H1 (cell line): ENCODE results near the gene TTC13. TPM values are rescaled to one million over a fixed set of nuclear protein-coding genes. Genes with fewer than 3 reads are reported as not detected.

Experiments
- CTCF ChIA-PET: fragments of 300-600 bp; sonication (Branson Sonifier 250); formaldehyde crosslinking; loops from one replicate; lab custom pipeline; 2021; ENCODE audit not compliant: partially characterized antibody; lab: Charles Lee
- POLR2A ChIA-PET: fragments of 300-600 bp; sonication (Branson Sonifier 250); formaldehyde crosslinking; loops from one replicate; lab custom pipeline; 2021; ENCODE audit warnings: inconsistent platforms; ENCODE audit not compliant: partially characterized antibody; lab: Charles Lee
- DNase-seq, 2 experiments: peaks; one replicate each; pipeline versions ENCODE4 v3.0.0 to v3.0.0-alpha.2; 2010 to 2022; ENCODE audit warnings: low spot score in 2 of 2, low read depth in 1 of 2, mixed read lengths in 1 of 2
- FAIRE-seq: peaks from 2 replicates; lab custom pipeline; 2011; peaks lifted over from hg19 to GRCh38; lab: Jason Lieb, UNC
- H2AFZ ChIP-seq: 2 replicates; pipeline ENCODE4 v1.8.1; 2012; ENCODE audit warnings: low read length, inconsistent platforms
- H2AK5ac ChIP-seq: 2 replicates; pipeline ENCODE4 v1.6.1; 2013; ENCODE audit warnings: low read depth, low read length
- H2BK120ac ChIP-seq: replicated peaks from 2 replicates; pipeline ENCODE3; 2013; ENCODE audit warnings: low read depth, low read length, inconsistent platforms
- H2BK12ac ChIP-seq: 2 replicates; pipeline ENCODE4 v1.6.1; 2013; ENCODE audit warnings: low read depth, low read length
- H2BK15ac ChIP-seq: 2 replicates; pipeline ENCODE4 v1.6.1; 2013; ENCODE audit warnings: low read length
- H2BK20ac ChIP-seq: 2 replicates; pipeline ENCODE4 v1.6.1; 2013; ENCODE audit warnings: low read length
- H2BK5ac ChIP-seq: 2 replicates; pipeline ENCODE4 v1.6.1; 2013; ENCODE audit warnings: low read depth, low read length
- H3K14ac ChIP-seq: 2 replicates; pipeline ENCODE4 v1.6.1; 2013; ENCODE audit warnings: inconsistent platforms; ENCODE audit not compliant: insufficient read length
- H3K18ac ChIP-seq: 2 replicates; pipeline ENCODE4 v1.6.1; 2013; ENCODE audit warnings: low read length; ENCODE audit errors: extremely low read depth
- H3K23ac ChIP-seq: 2 replicates; pipeline ENCODE4 v1.6.1; 2013; ENCODE audit warnings: inconsistent platforms; ENCODE audit not compliant: insufficient read length
- H3K23me2 ChIP-seq: 2 replicates; pipeline ENCODE4 v1.6.1; 2013; ENCODE audit warnings: low read depth, low read length
- H3K27ac ChIP-seq: 2 replicates; pipeline ENCODE4 v1.6.1; 2011; ENCODE audit warnings: low read depth, low read length, inconsistent platforms
- H3K27me3 ChIP-seq, 4 experiments: replicated peaks in 1 of 4; 1 replicate in 1 of 4; 2 replicates in 3 of 4; pipeline versions ENCODE4 v1.6.1 to v1.8.1; 2011 to 2013; ENCODE audit warnings: low read length in 3 of 4, mild to moderate bottlenecking in 3 of 4, inconsistent platforms in 2 of 4, mixed read lengths in 2 of 4, moderate library complexity in 1 of 4; ENCODE audit not compliant: control insufficient read depth in 3 of 4, insufficient read depth in 3 of 4; ENCODE audit errors: extremely low read depth in 1 of 4
- H3K36me3 ChIP-seq, 4 experiments: 2 replicates each; pipeline versions ENCODE4 v1.6.1 to v1.8.1; 2011 to 2013; ENCODE audit warnings: mild to moderate bottlenecking in 4 of 4, low read length in 3 of 4, moderate library complexity in 2 of 4, control low read depth in 1 of 4, inconsistent platforms in 1 of 4; ENCODE audit not compliant: insufficient read depth in 4 of 4, control insufficient read depth in 2 of 4
- H3K4ac ChIP-seq: replicated peaks from 2 replicates; pipeline ENCODE3; 2013; ENCODE audit warnings: low read length, low read depth, mixed read lengths, inconsistent platforms; ENCODE audit not compliant: insufficient read length
- H3K4me1 ChIP-seq, 4 experiments: replicated peaks in 1 of 4; 1 replicate in 1 of 4; 2 replicates in 3 of 4; pipeline versions ENCODE4 v1.6.1 to v1.8.1; 2011 to 2013; ENCODE audit warnings: low read length in 3 of 4, inconsistent platforms in 2 of 4, mixed read lengths in 1 of 4; ENCODE audit not compliant: insufficient read depth in 4 of 4, control insufficient read depth in 3 of 4
- H3K4me2 ChIP-seq, 2 experiments: 2 replicates each; pipeline versions ENCODE4 v1.6.1 to v1.8.1; 2011 to 2013; ENCODE audit warnings: low read depth in 2 of 2, low read length in 2 of 2, control low read depth in 1 of 2, inconsistent platforms in 1 of 2, mild to moderate bottlenecking in 1 of 2; ENCODE audit not compliant: insufficient read depth in 1 of 2
- H3K4me3 ChIP-seq, 4 experiments: fragments of 200-600, 300-600 bp in 1 of 4; sonication (generic), shearing (Covaris generic), sonication (Bioruptor Twin) in 1 of 4; 2 replicates each; pipeline versions ENCODE4 v1.5.1 to v1.8.1; 2011 to 2016; ENCODE audit warnings: low read length in 4 of 4, low read depth in 3 of 4, control low read depth in 2 of 4, inconsistent platforms in 2 of 4, mild to moderate bottlenecking in 2 of 4, mixed read lengths in 1 of 4, moderate library complexity in 1 of 4; ENCODE audit not compliant: insufficient read depth in 2 of 4; ENCODE audit errors: extremely low read depth in 1 of 4
- H3K56ac ChIP-seq: replicated peaks from 2 replicates; pipeline ENCODE3; 2013; ENCODE audit warnings: low read depth, mild to moderate bottlenecking, mixed read lengths, low read length, inconsistent platforms; ENCODE audit not compliant: insufficient read length
- H3K79me1 ChIP-seq: 2 replicates; pipeline ENCODE4 v1.6.1; 2013; ENCODE audit warnings: low read depth, low read length, control low read depth
- H3K79me2 ChIP-seq, 2 experiments: 2 replicates each; pipeline versions ENCODE4 v1.6.1 to v1.8.1; 2012 to 2013; ENCODE audit warnings: low read length in 2 of 2, mild to moderate bottlenecking in 2 of 2, inconsistent platforms in 1 of 2; ENCODE audit not compliant: insufficient read depth in 2 of 2, control insufficient read depth in 1 of 2
- H3K9ac ChIP-seq, 4 experiments: replicated peaks in 1 of 4; 1 replicate in 1 of 4; 2 replicates in 3 of 4; pipeline versions ENCODE4 v1.6.1 to v1.8.1; 2011 to 2013; ENCODE audit warnings: low read depth in 3 of 4, low read length in 3 of 4, control low read depth in 2 of 4, mild to moderate bottlenecking in 2 of 4, moderate library complexity in 2 of 4, inconsistent platforms in 1 of 4; ENCODE audit errors: extremely low read depth in 1 of 4
- H3K9me3 ChIP-seq, 2 experiments: 2 replicates each; pipeline versions ENCODE4 v1.6.1 to v1.8.1; 2012 to 2013; ENCODE audit warnings: mild to moderate bottlenecking in 2 of 2, moderate library complexity in 2 of 2, control low read depth in 1 of 2, inconsistent platforms in 1 of 2, low read depth in 1 of 2, low read length in 1 of 2, mixed read lengths in 1 of 2; ENCODE audit not compliant: insufficient read depth in 2 of 2
- H4K20me1 ChIP-seq, 2 experiments: replicated peaks in 1 of 2; 2 replicates each; pipeline versions ENCODE3 to v1.8.1; 2011 to 2013; ENCODE audit warnings: inconsistent platforms in 2 of 2, low read length in 2 of 2, mild to moderate bottlenecking in 1 of 2; ENCODE audit not compliant: insufficient read depth in 2 of 2, control insufficient read depth in 1 of 2
- H4K5ac ChIP-seq: 2 replicates; pipeline ENCODE4 v1.6.1; 2013; ENCODE audit warnings: low read length, low read depth, mixed read lengths, inconsistent platforms; ENCODE audit not compliant: insufficient read length
- H4K8ac ChIP-seq: 2 replicates; pipeline ENCODE4 v1.8.0; 2013; ENCODE audit warnings: mild to moderate bottlenecking, moderate library complexity, low read length, inconsistent platforms; ENCODE audit not compliant: insufficient read depth; ENCODE audit errors: extremely low read depth
- H4K91ac ChIP-seq: replicated peaks from 2 replicates; pipeline ENCODE3; 2013; ENCODE audit warnings: low read length, mixed read lengths, inconsistent platforms; ENCODE audit not compliant: insufficient read length
- CHD2 ChIP-seq: IDR thresholded peaks from 2 replicates; pipeline ENCODE4 v1.6.1; 2012; ENCODE audit warnings: low read length, improper control_type of control experiment
- EP300 ChIP-seq, 2 experiments: IDR thresholded peaks; 1 replicate in 1 of 2; 2 replicates in 1 of 2; pipeline ENCODE4 v1.6.1; 2011 to 2012; ENCODE audit warnings: low read depth in 2 of 2, low read length in 2 of 2, mild to moderate bottlenecking in 2 of 2, borderline replicate concordance in 1 of 2, inconsistent platforms in 1 of 2, moderate library complexity in 1 of 2
- GABPA ChIP-seq: IDR thresholded peaks from 2 replicates; pipeline ENCODE4 v1.6.1; 2011; ENCODE audit warnings: mild to moderate bottlenecking, low read length, moderate library complexity, borderline replicate concordance; ENCODE audit not compliant: insufficient read depth
- KDM1A ChIP-seq: fragments of 200-600, 300-600 bp; sonication (generic); IDR thresholded peaks from 2 replicates; pipeline ENCODE4 v1.7.1; 2016; ENCODE audit warnings: mild to moderate bottlenecking, low read length, borderline replicate concordance
- KDM5A ChIP-seq: fragments of 200-600 bp; IDR thresholded peaks from 2 replicates; pipeline ENCODE4 v1.7.1; 2012; ENCODE audit warnings: mild to moderate bottlenecking, low read length, inconsistent platforms, mixed read lengths
- MAFK ChIP-seq: IDR thresholded peaks from 2 replicates; pipeline ENCODE4 v1.6.1; 2012; ENCODE audit warnings: low read depth, mild to moderate bottlenecking, improper control_type of control experiment, low read length
- MAX ChIP-seq: IDR thresholded peaks from 2 replicates; pipeline ENCODE4 v1.6.1; 2012; ENCODE audit warnings: inconsistent platforms
- RBBP5 ChIP-seq: IDR thresholded peaks from 2 replicates; pipeline ENCODE4 v1.7.1; 2012; ENCODE audit warnings: low read depth, mild to moderate bottlenecking, inconsistent platforms, low read length, moderate library complexity, borderline replicate concordance
- SP2 ChIP-seq: IDR thresholded peaks from 2 replicates; pipeline ENCODE4 v1.6.1; 2012; ENCODE audit warnings: mild to moderate bottlenecking, low read length, inconsistent platforms
- TAF1 ChIP-seq: IDR thresholded peaks from 2 replicates; pipeline ENCODE4 v1.6.1; 2011; ENCODE audit warnings: mild to moderate bottlenecking, low read depth, low read length
- USF2 ChIP-seq: IDR thresholded peaks from 2 replicates; pipeline ENCODE4 v1.6.1; 2011; ENCODE audit warnings: low read length, improper control_type of control experiment
- ZNF274 ChIP-seq: IDR thresholded peaks from 2 replicates; pipeline ENCODE4 v1.7.0; 2012; ENCODE audit warnings: low read length, borderline replicate concordance; ENCODE audit errors: extremely low read depth
- WGBS, 2 experiments: shearing (Covaris generic) in 1 of 2; methylation state at CpG; one replicate each; pipeline versions ENCODE4 v1.1.6 to v1.1.7; 2013 to 2015; ENCODE audit warnings: low lambda C conversion rate in 2 of 2, mixed read lengths in 2 of 2, inconsistent platforms in 1 of 2, low coverage in 1 of 2, missing lambda C conversion rate in 1 of 2; ENCODE audit not compliant: insufficient replicate concordance in 2 of 2, insufficient coverage in 1 of 2, insufficient read length in 1 of 2; ENCODE audit errors: extremely low coverage in 1 of 2, missing lambda C conversion rate in 1 of 2; 5-methylcytosine and 5-hydroxymethylcytosine counted together
- polyA plus RNA-seq, 7 experiments: library from polyadenylated mRNA; depleted of rRNA in 3 of 7; stranded (reverse) in 5 of 7; unstranded in 2 of 7; fragments of >200 nt in 5 of 7; fragments of 200-250 nt in 2 of 7; gene quantifications; 1 replicate in 5 of 7; 2 replicates in 1 of 7; 4 replicates in 1 of 7; pipeline versions ENCODE4 v1.2.1 to v1.2.3, GENCODE V29; 2011 to 2013; ENCODE audit warnings: missing spikeins in 2 of 7, mixed read lengths in 2 of 7
- total RNA-seq: library from RNA; stranded (reverse); fragmentation: NEBNext Ultra II Directional; extraction: Animal tissue kit (Norgen Biotek cat#: 25700); gene quantifications from 2 replicates; pipeline ENCODE4 v1.2.1, GENCODE V29; 2021

TTC13 gene
- total and polyA plus RNA-seq, 2 of the 8 experiments (the other 6 are each of a cell fraction or from before 2014, with no cell fraction given), result 3.1 to 7.1 TPM

GRCh38 chr1:230975636-230976035 is 3.0 kb downstream of the TTC13 start:
- no peak overlapping the region for H3K14ac ChIP-seq
- no peak overlapping the region for H2BK15ac ChIP-seq
- H3K27me3 ChIP-seq, result peaks cover 0 to 11% (median 0%) of the 10 kb centered on the region in 4 experiments; a peak in 5 of 7 replicates
- no peaks in the 10 kb centered on the region; a peak in 1 of 8 replicates for H3K36me3 ChIP-seq
- no peak overlapping the region for H2AFZ ChIP-seq
- H3K18ac ChIP-seq, result no peak overlapping the region
- no peak overlapping the region for H4K8ac ChIP-seq
- peaks cover 0 to 5% (median 2%) of the 10 kb centered on the region in 4 experiments; a peak in 3 of 7 replicates for H3K4me1 ChIP-seq
- H3K9me3 ChIP-seq, result no peaks in the 10 kb centered on the region
- DNase-seq, result no peak
- H2BK20ac ChIP-seq, result no peak overlapping the region
- FAIRE-seq, result no peak
- no peak overlapping the region for H3K23ac ChIP-seq
- no peak overlapping the region for H2AK5ac ChIP-seq
- 75% methylated on average over 3 of the region's 3 CpGs; no CpG with 5 or more reads in 1 of the 2 experiments for WGBS, 2 experiments
- H2BK5ac ChIP-seq, result no peak overlapping the region
- H3K79me2 ChIP-seq, result no peaks in the 10 kb centered on the region; a peak in 1 of 4 replicates
- no peak overlapping the region for H3K4ac ChIP-seq
- no peak overlapping the region for H2BK120ac ChIP-seq
- H3K56ac ChIP-seq, result no peak overlapping the region
- peaks cover 6% of the 10 kb centered on the region for H3K23me2 ChIP-seq
- H4K5ac ChIP-seq, result no peak overlapping the region
- H3K9ac ChIP-seq, result no peak overlapping the region
- no peak overlapping the region for H3K27ac ChIP-seq
- H3K4me2 ChIP-seq, result no peak overlapping the region
- no peaks in the 10 kb centered on the region for H3K79me1 ChIP-seq
- peaks cover 3 to 14% of the 10 kb centered on the region in 2 experiments for H4K20me1 ChIP-seq
- no peak overlapping the region for H2BK12ac ChIP-seq
- POLR2A ChIA-PET, result no interaction called here
- no peak overlapping the region for H3K4me3 ChIP-seq
- no peak overlapping the region for H4K91ac ChIP-seq
- CTCF ChIA-PET, result interaction anchor here (1.3 kb wide), 1 partner anchor 40 kb away, joined by 3 read pairs; no protein-coding TSS in a partner anchor
- no peak for TF ChIP-seq GABPA
- no peak for TF ChIP-seq USF2
- TF ChIP-seq CHD2, result no peak
- no peak for TF ChIP-seq SP2
- TF ChIP-seq KDM5A, result no peak
- TF ChIP-seq EP300 (IDR thresholded peaks at IDR 0.05; ENCODE audit: borderline replicate concordance in 1 of 2, low read depth in 2 of 2, low read length in 2 of 2), result no peak
- TF ChIP-seq MAX, result no peak
- no peak for TF ChIP-seq MAFK
- no peak for TF ChIP-seq ZNF274
- no peak for TF ChIP-seq KDM1A
- no peak for TF ChIP-seq RBBP5
- TF ChIP-seq TAF1, result no peak
